ENCODE results near the gene FGFR4.

The FGFR4 gene

DNA sequence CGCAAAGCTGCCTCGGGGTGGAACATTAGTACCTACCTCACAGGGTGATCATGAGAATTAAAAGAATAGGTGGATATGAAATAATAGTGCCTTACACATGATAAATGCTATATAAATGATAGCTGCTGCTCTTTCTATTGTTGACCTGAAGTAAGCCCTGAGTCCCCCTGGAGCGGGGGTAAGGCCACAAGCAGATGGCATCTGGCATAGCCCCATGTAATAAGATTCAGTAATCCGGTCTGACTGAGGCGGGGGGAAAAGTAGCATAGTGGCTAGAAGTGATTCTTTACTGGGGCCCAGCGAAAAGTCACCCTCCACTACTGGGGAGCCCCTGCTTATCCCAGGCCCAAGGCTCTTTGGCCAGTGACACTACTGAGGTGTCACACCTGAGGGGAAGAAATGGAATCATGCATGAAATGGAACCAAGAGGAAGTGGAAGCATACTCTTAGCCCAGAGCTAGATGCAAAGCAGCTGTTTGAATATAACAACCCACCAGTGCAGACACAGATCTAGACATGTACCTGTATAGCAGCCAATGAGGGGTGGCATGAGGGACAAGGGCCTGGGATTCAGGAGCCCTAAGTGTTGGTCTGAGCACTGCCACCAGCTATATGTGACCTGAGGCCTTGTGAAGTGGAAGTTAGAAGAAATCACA, 16.1 kb upstream of the FGFR4 start:
- ChIA-PET CTCF (interaction anchor here (1.1 to 6.8 kb wide), 9 partner anchors 10 to 410 kb away, joined by 3 to 71 read pairs (median 7); partner anchors contain the start of gene FGFR4), POLR2A (interaction anchor here (1.3 kb wide), 1 partner anchor 9 kb away, joined by 4 read pairs; no protein-coding TSS in a partner anchor)
- peaks cover 2 to 21% (median 12%) of the 10 kb centered on the region in 4 experiments for H3K36me3 ChIP-seq (ENCODE audit: control insufficient read depth in 4 of 4, insufficient read depth in 4 of 4, low read length in 3 of 4)
- no peak for DNase-seq
- no peak overlapping the region for H3K4me3 ChIP-seq (ENCODE audit: control insufficient read depth in 1 of 7, extremely low read depth in 1 of 7, insufficient read depth in 4 of 7, low read depth in 2 of 7, low read length in 6 of 7)
- 94% methylated on average over 3 of the region's 6 CpGs for WGBS (ENCODE audit: insufficient coverage)
- no peaks in the 10 kb centered on the region for H3K27me3 ChIP-seq (replicated peaks in 2 of 5; ENCODE audit: control insufficient read depth in 4 of 5, insufficient read depth in 5 of 5, low read length in 4 of 5)
- H3K4me1 ChIP-seq (ENCODE audit: control extremely low read depth in 1 of 4, control insufficient read depth in 4 of 4, insufficient read depth in 4 of 4, low read length in 3 of 4), result peaks cover 3 to 7% (median 4%) of the 10 kb centered on the region in 4 experiments
- no peaks in the 10 kb centered on the region for H3K9me3 ChIP-seq (ENCODE audit: control extremely low read depth in 1 of 5, control insufficient read depth in 4 of 5, insufficient read depth in 2 of 5, low read depth in 1 of 5, low read length in 4 of 5)
- H3K27ac ChIP-seq (ENCODE audit: insufficient read depth in 1 of 2, low read depth in 1 of 2, low read length in 2 of 2, poor library complexity in 1 of 2, severe bottlenecking in 2 of 2), result no peak overlapping the region

GRCh38 chr5:177071666-177072385, 14.9 kb upstream of the FGFR4 start:
- H3K36me3 ChIP-seq (ENCODE audit: control insufficient read depth in 4 of 4, insufficient read depth in 4 of 4, low read length in 3 of 4), result peaks cover 0 to 13% (median 7%) of the 10 kb centered on the region in 4 experiments
- H3K27ac ChIP-seq (ENCODE audit: insufficient read depth in 1 of 2, low read depth in 1 of 2, low read length in 2 of 2, poor library complexity in 1 of 2, severe bottlenecking in 2 of 2), result no peak overlapping the region
- CTCF ChIA-PET, result interaction anchor here (0.7 to 6.8 kb wide), 15 partner anchors 10 to 411 kb away, joined by 3 to 71 read pairs (median 4); partner anchors contain the start of genes FGFR4 and ZNF346
- peaks cover 3 to 7% (median 4%) of the 10 kb centered on the region in 4 experiments for H3K4me1 ChIP-seq (ENCODE audit: control extremely low read depth in 1 of 4, control insufficient read depth in 4 of 4, insufficient read depth in 4 of 4, low read length in 3 of 4)
- WGBS (ENCODE audit: insufficient coverage), result 20% methylated on average over 5 of the region's 6 CpGs
- DNase-seq, result peak; percentile 83 to 91 (median 84)
- POLR2A ChIA-PET, result interaction anchor here (1.3 kb wide), 1 partner anchor 8 kb away, joined by 4 read pairs; no protein-coding TSS in a partner anchor
- peak overlapping the region in 1 of 7 experiments; percentile 43 for H3K4me3 ChIP-seq (ENCODE audit: control insufficient read depth in 1 of 7, extremely low read depth in 1 of 7, insufficient read depth in 4 of 7, low read depth in 2 of 7, low read length in 6 of 7)
- no peaks in the 10 kb centered on the region for H3K27me3 ChIP-seq (replicated peaks in 2 of 5; ENCODE audit: control insufficient read depth in 4 of 5, insufficient read depth in 5 of 5, low read length in 4 of 5)
- no peaks in the 10 kb centered on the region for H3K9me3 ChIP-seq (ENCODE audit: control extremely low read depth in 1 of 5, control insufficient read depth in 4 of 5, insufficient read depth in 2 of 5, low read depth in 1 of 5, low read length in 4 of 5)

- Histone ChIP-seq H3K27me3 (replicated peaks in 2 of 5; ENCODE audit: control insufficient read depth in 4 of 5, insufficient read depth in 5 of 5, low read length in 4 of 5) (peaks cover 0 to 2% (median 0%) of the 10 kb centered on the region in 5 experiments), H3K9me3 (ENCODE audit: control extremely low read depth in 1 of 5, control insufficient read depth in 4 of 5, insufficient read depth in 2 of 5, low read depth in 1 of 5, low read length in 4 of 5) (no peaks in the 10 kb centered on the region), H3K4me3 (ENCODE audit: control insufficient read depth in 1 of 7, extremely low read depth in 1 of 7, insufficient read depth in 4 of 7, low read depth in 2 of 7, low read length in 6 of 7) (no peak overlapping the region), H3K36me3 (ENCODE audit: control insufficient read depth in 4 of 4, insufficient read depth in 4 of 4, low read length in 3 of 4) (peaks cover 0 to 2% (median 0%) of the 10 kb centered on the region in 4 experiments), H3K27ac (ENCODE audit: insufficient read depth in 1 of 2, low read depth in 1 of 2, low read length in 2 of 2, poor library complexity in 1 of 2, severe bottlenecking in 2 of 2) (no peak overlapping the region), H3K4me1 (ENCODE audit: control extremely low read depth in 1 of 4, control insufficient read depth in 4 of 4, insufficient read depth in 4 of 4, low read length in 3 of 4) (no peaks in the 10 kb centered on the region)
- WGBS (ENCODE audit: insufficient coverage), result 100% methylated on average over 2 of the region's 2 CpGs
- ChIA-PET CTCF (interaction anchor here (1.7 kb wide), 1 partner anchor 35 kb away, joined by 6 read pairs; no protein-coding TSS in a partner anchor), POLR2A (no interaction called here)
- no peak for DNase-seq
Measured at GRCh38 chr5:177077335-177077734, 9.4 kb upstream of the FGFR4 start.

- Histone ChIP-seq H3K36me3 (ENCODE audit: control insufficient read depth in 4 of 4, insufficient read depth in 4 of 4, low read length in 3 of 4) (no peaks in the 10 kb centered on the region), H3K4me3 (ENCODE audit: control insufficient read depth in 1 of 7, extremely low read depth in 1 of 7, insufficient read depth in 4 of 7, low read depth in 2 of 7, low read length in 6 of 7) (no peak overlapping the region), H3K4me1 (ENCODE audit: control extremely low read depth in 1 of 4, control insufficient read depth in 4 of 4, insufficient read depth in 4 of 4, low read length in 3 of 4) (no peaks in the 10 kb centered on the region), H3K9me3 (ENCODE audit: control extremely low read depth in 1 of 5, control insufficient read depth in 4 of 5, insufficient read depth in 2 of 5, low read depth in 1 of 5, low read length in 4 of 5) (no peaks in the 10 kb centered on the region), H3K27ac (ENCODE audit: insufficient read depth in 1 of 2, low read depth in 1 of 2, low read length in 2 of 2, poor library complexity in 1 of 2, severe bottlenecking in 2 of 2) (no peak overlapping the region), H3K27me3 (replicated peaks in 2 of 5; ENCODE audit: control insufficient read depth in 4 of 5, insufficient read depth in 5 of 5, low read length in 4 of 5) (peaks cover 0 to 10% (median 0%) of the 10 kb centered on the region in 5 experiments)
- ChIA-PET CTCF (interaction anchor here (1.1 kb wide), 1 partner anchor 664 kb away, joined by 3 read pairs; the partner anchor contains the start of gene CLTB), POLR2A (interaction anchor here (1.0 kb wide), 1 partner anchor 8 kb away, joined by 4 read pairs; no protein-coding TSS in a partner anchor)
- DNase-seq, result no peak
- WGBS (ENCODE audit: insufficient coverage), result 90% methylated on average over 7 of the region's 9 CpGs
Measured at GRCh38 chr5:177079606-177080005, 7.1 kb upstream of the FGFR4 start.

GRCh38 chr5:177080265-177080664, 6.5 kb upstream of the FGFR4 start:
- CTCF ChIA-PET, result interaction anchor here (1.1 kb wide), 1 partner anchor 664 kb away, joined by 3 read pairs; the partner anchor contains the start of gene CLTB
- no peak overlapping the region for H3K27ac ChIP-seq (ENCODE audit: insufficient read depth in 1 of 2, low read depth in 1 of 2, low read length in 2 of 2, poor library complexity in 1 of 2, severe bottlenecking in 2 of 2)
- WGBS (ENCODE audit: insufficient coverage), result 97% methylated on average over 5 of the region's 5 CpGs
- POLR2A ChIA-PET, result interaction anchor here (1.0 kb wide), 1 partner anchor 9 kb away, joined by 4 read pairs; no protein-coding TSS in a partner anchor
- DNase-seq, result no peak
- H3K27me3 ChIP-seq (replicated peaks in 2 of 5; ENCODE audit: control insufficient read depth in 4 of 5, insufficient read depth in 5 of 5, low read length in 4 of 5), result peaks cover 0 to 11% (median 0%) of the 10 kb centered on the region in 5 experiments
- H3K4me3 ChIP-seq (ENCODE audit: control insufficient read depth in 1 of 7, extremely low read depth in 1 of 7, insufficient read depth in 4 of 7, low read depth in 2 of 7, low read length in 6 of 7), result no peak overlapping the region
- no peaks in the 10 kb centered on the region for H3K36me3 ChIP-seq (ENCODE audit: control insufficient read depth in 4 of 4, insufficient read depth in 4 of 4, low read length in 3 of 4)
- H3K4me1 ChIP-seq (ENCODE audit: control extremely low read depth in 1 of 4, control insufficient read depth in 4 of 4, insufficient read depth in 4 of 4, low read length in 3 of 4), result no peaks in the 10 kb centered on the region
- H3K9me3 ChIP-seq (ENCODE audit: control extremely low read depth in 1 of 5, control insufficient read depth in 4 of 5, insufficient read depth in 2 of 5, low read depth in 1 of 5, low read length in 4 of 5), result no peaks in the 10 kb centered on the region

- POLR2A ChIA-PET, result no interaction called here
- H3K4me1 ChIP-seq (ENCODE audit: control extremely low read depth in 1 of 4, control insufficient read depth in 4 of 4, insufficient read depth in 4 of 4, low read length in 3 of 4), result peaks cover 0 to 3% (median 2%) of the 10 kb centered on the region in 4 experiments
- H3K27ac ChIP-seq (ENCODE audit: insufficient read depth in 1 of 2, low read depth in 1 of 2, low read length in 2 of 2, poor library complexity in 1 of 2, severe bottlenecking in 2 of 2), result no peak overlapping the region
- no peak overlapping the region for H3K4me3 ChIP-seq (ENCODE audit: control insufficient read depth in 1 of 7, extremely low read depth in 1 of 7, insufficient read depth in 4 of 7, low read depth in 2 of 7, low read length in 6 of 7)
- no peaks in the 10 kb centered on the region for H3K9me3 ChIP-seq (ENCODE audit: control extremely low read depth in 1 of 5, control insufficient read depth in 4 of 5, insufficient read depth in 2 of 5, low read depth in 1 of 5, low read length in 4 of 5)
- no peak for DNase-seq
- 89% methylated on average over 5 of the region's 10 CpGs for WGBS (ENCODE audit: insufficient coverage)
- CTCF ChIA-PET, result interaction anchor here (3.0 kb wide), 1 partner anchor 10 kb away, joined by 16 read pairs; no protein-coding TSS in a partner anchor
- peaks cover 0 to 12% (median 4%) of the 10 kb centered on the region in 5 experiments for H3K27me3 ChIP-seq (replicated peaks in 2 of 5; ENCODE audit: control insufficient read depth in 4 of 5, insufficient read depth in 5 of 5, low read length in 4 of 5)
- no peaks in the 10 kb centered on the region for H3K36me3 ChIP-seq (ENCODE audit: control insufficient read depth in 4 of 4, insufficient read depth in 4 of 4, low read length in 3 of 4)
Measured at GRCh38 chr5:177081859-177082258, 4.9 kb upstream of the FGFR4 start.
